GM19467 (cell line): Measurements from ENCODE around the gene FAT2.

Source experiments
- ATAC-seq: cut with Tn5 transposase; IDR thresholded peaks from one replicate; pipeline ENCODE4 v1.9.1; 2021; ENCODE audit warnings: mild to moderate bottlenecking, moderate library complexity; ENCODE audit not compliant: unreplicated experiment

The FAT2 gene

GRCh38 chr5:151556806-151557205 lies 34.3 kb downstream of the FAT2 start:
- no peak for ATAC-seq

GRCh38 chr5:151555760-151556576 lies 35.2 kb downstream of the FAT2 start:
- no peak for ATAC-seq

GRCh38 chr5:151553695-151554094 lies 37.4 kb downstream of the FAT2 start:
- ATAC-seq, result no peak

- ATAC-seq, result no peak
Observed at GRCh38 chr5:151553130-151553670, 37.9 kb downstream of the FAT2 start.

- ATAC-seq, result no peak
Observed at GRCh38 chr5:151551985-151552384, 39.1 kb downstream of the FAT2 start.

GRCh38 chr5:151550146-151550545 lies 41.0 kb downstream of the FAT2 start:
- no peak for ATAC-seq

GRCh38 chr5:151549713-151550112 lies 41.4 kb downstream of the FAT2 start:
- no peak for ATAC-seq

- ATAC-seq, result no peak
Observed at GRCh38 chr5:151547364-151547763, 43.8 kb downstream of the FAT2 start.

GRCh38 chr5:151541571-151541970 lies 49.6 kb downstream of the FAT2 start:
- ATAC-seq, result no peak
